Measurements from ENCODE around the gene PPP2R5E.

Gene PPP2R5E

GRCh38 chr14:63562405-63562804 is 19.2 kb upstream of the PPP2R5E start:
- Histone ChIP-seq H3K4me3 (no peak overlapping the region), H3K27ac (no peak overlapping the region), H3K9me3 (ENCODE audit: low read depth, low read length) (no peaks in the 10 kb centered on the region), H3K9ac (ENCODE audit: insufficient read length) (no peak overlapping the region), H3K36me3 (ENCODE audit: insufficient read depth, low read length) (no peaks in the 10 kb centered on the region)
- DNase-seq (ENCODE audit: low read depth, low spot score), result no peak
- TF ChIP-seq FOXP2 (optimal IDR thresholded peaks at IDR 0.05; ENCODE audit: control extremely low read depth, extremely low read length, insufficient read depth) (no peak), POLR2AphosphoS5 (IDR thresholded peaks at IDR 0.05; ENCODE audit: borderline replicate concordance, low read depth, low read length) (no peak), EZH2 (IDR thresholded peaks at IDR 0.05) (no peak)

GRCh38 chr14:63555572-63555971 is 12.4 kb upstream of the PPP2R5E start:
- Histone ChIP-seq H3K4me3 (no peak overlapping the region), H3K9me3 (ENCODE audit: low read depth, low read length) (no peaks in the 10 kb centered on the region), H3K27ac (no peak overlapping the region), H3K9ac (ENCODE audit: insufficient read length) (no peak overlapping the region), H3K36me3 (ENCODE audit: insufficient read depth, low read length) (no peaks in the 10 kb centered on the region)
- TF ChIP-seq FOXP2 (optimal IDR thresholded peaks at IDR 0.05; ENCODE audit: control extremely low read depth, extremely low read length, insufficient read depth) (no peak), POLR2AphosphoS5 (IDR thresholded peaks at IDR 0.05; ENCODE audit: borderline replicate concordance, low read depth, low read length) (no peak), EZH2 (IDR thresholded peaks at IDR 0.05) (no peak)
- DNase-seq (ENCODE audit: low read depth, low spot score), result no peak

- no peak overlapping the region for H3K4me3 ChIP-seq
- no peak for DNase-seq (ENCODE audit: low read depth, low spot score)
- H3K9me3 ChIP-seq (ENCODE audit: low read depth, low read length), result no peaks in the 10 kb centered on the region
- H3K9ac ChIP-seq (ENCODE audit: insufficient read length), result no peak overlapping the region
- no peak for TF ChIP-seq FOXP2 (optimal IDR thresholded peaks at IDR 0.05; ENCODE audit: control extremely low read depth, extremely low read length, insufficient read depth)
- TF ChIP-seq EZH2 (IDR thresholded peaks at IDR 0.05), result no peak
- no peak for TF ChIP-seq POLR2AphosphoS5 (IDR thresholded peaks at IDR 0.05; ENCODE audit: borderline replicate concordance, low read depth, low read length)
- no peak overlapping the region for H3K27ac ChIP-seq
- H3K36me3 ChIP-seq (ENCODE audit: insufficient read depth, low read length), result no peaks in the 10 kb centered on the region
Measured at GRCh38 chr14:63551332-63551731, 8.2 kb upstream of the PPP2R5E start.

- H3K9me3 ChIP-seq (ENCODE audit: low read depth, low read length), result no peaks in the 10 kb centered on the region
- no peak for DNase-seq (ENCODE audit: low read depth, low spot score)
- no peak overlapping the region for H3K9ac ChIP-seq (ENCODE audit: insufficient read length)
- TF ChIP-seq FOXP2 (optimal IDR thresholded peaks at IDR 0.05; ENCODE audit: control extremely low read depth, extremely low read length, insufficient read depth) (no peak), EZH2 (IDR thresholded peaks at IDR 0.05) (no peak), POLR2AphosphoS5 (IDR thresholded peaks at IDR 0.05; ENCODE audit: borderline replicate concordance, low read depth, low read length) (no peak)
- no peak overlapping the region for H3K27ac ChIP-seq
- H3K4me3 ChIP-seq, result no peak overlapping the region
- no peaks in the 10 kb centered on the region for H3K36me3 ChIP-seq (ENCODE audit: insufficient read depth, low read length)
Measured at GRCh38 chr14:63547798-63548335, 4.7 kb upstream of the PPP2R5E start.

- Histone ChIP-seq H3K36me3 (ENCODE audit: insufficient read depth, low read length) (no peaks in the 10 kb centered on the region), H3K4me3 (no peak overlapping the region), H3K9ac (ENCODE audit: insufficient read length) (no peak overlapping the region), H3K9me3 (ENCODE audit: low read depth, low read length) (no peaks in the 10 kb centered on the region), H3K27ac (no peak overlapping the region)
- TF ChIP-seq EZH2 (IDR thresholded peaks at IDR 0.05), result no peak
- no peak for TF ChIP-seq POLR2AphosphoS5 (IDR thresholded peaks at IDR 0.05; ENCODE audit: borderline replicate concordance, low read depth, low read length)
- no peak for TF ChIP-seq FOXP2 (optimal IDR thresholded peaks at IDR 0.05; ENCODE audit: control extremely low read depth, extremely low read length, insufficient read depth)
- DNase-seq (ENCODE audit: low read depth, low spot score), result no peak
Measured at GRCh38 chr14:63545431-63545830, 2.3 kb upstream of the PPP2R5E start.

- DNase-seq (ENCODE audit: low read depth, low spot score), result no peak
- no peak overlapping the region for H3K27ac ChIP-seq
Measured at GRCh38 chr14:63544591-63545299, 1.6 kb upstream of the PPP2R5E start.

GRCh38 chr14:63543826-63544406 is 739 bp upstream of the PPP2R5E start:
- H3K36me3 ChIP-seq (ENCODE audit: insufficient read depth, low read length), result peaks cover 10% of the 10 kb centered on the region
- no peaks in the 10 kb centered on the region for H3K9me3 ChIP-seq (ENCODE audit: low read depth, low read length)
- TF ChIP-seq EZH2 (IDR thresholded peaks at IDR 0.05), result no peak
- TF ChIP-seq POLR2AphosphoS5 (IDR thresholded peaks at IDR 0.05; ENCODE audit: borderline replicate concordance, low read depth, low read length), result no peak
- TF ChIP-seq FOXP2 (optimal IDR thresholded peaks at IDR 0.05; ENCODE audit: control extremely low read depth, extremely low read length, insufficient read depth), result no peak
- H3K9ac ChIP-seq (ENCODE audit: insufficient read length), result peak overlapping the region; percentile 89
- no peak for DNase-seq (ENCODE audit: low read depth, low spot score)
- H3K27ac ChIP-seq, result peak overlapping the region; percentile 33; the same call in 1 of the 2 replicates
- peak overlapping the region; percentile 93 for H3K4me3 ChIP-seq

More at GRCh38 chr14:63544591-63545299, 1.6 kb upstream of the PPP2R5E start:
- H3K9me3 ChIP-seq (ENCODE audit: low read depth, low read length), result no peaks in the 10 kb centered on the region
- peaks cover 2% of the 10 kb centered on the region; the same call in 1 of the 2 replicates for H3K36me3 ChIP-seq (ENCODE audit: insufficient read depth, low read length)
- peak overlapping the region; percentile 89 for H3K9ac ChIP-seq (ENCODE audit: insufficient read length)
- peak overlapping the region; percentile 93 for H3K4me3 ChIP-seq
- no peak for TF ChIP-seq POLR2AphosphoS5 (IDR thresholded peaks at IDR 0.05; ENCODE audit: borderline replicate concordance, low read depth, low read length)
- TF ChIP-seq EZH2 (IDR thresholded peaks at IDR 0.05), result no peak
- TF ChIP-seq FOXP2 (optimal IDR thresholded peaks at IDR 0.05; ENCODE audit: control extremely low read depth, extremely low read length, insufficient read depth), result no peak

- H3K36me3 ChIP-seq (ENCODE audit: insufficient read depth, low read length), result peaks cover 25% of the 10 kb centered on the region
- peak overlapping the region; percentile 93 for H3K4me3 ChIP-seq
- DNase-seq (ENCODE audit: low read depth, low spot score), result no peak
- 0 out of 2 replicates have a peak overlapping the region, but pooled peaks have one; percentile 48 for H3K27ac ChIP-seq
- TF ChIP-seq FOXP2 (optimal IDR thresholded peaks at IDR 0.05; ENCODE audit: control extremely low read depth, extremely low read length, insufficient read depth) (no peak), POLR2AphosphoS5 (IDR thresholded peaks at IDR 0.05; ENCODE audit: borderline replicate concordance, low read depth, low read length) (no peak), EZH2 (IDR thresholded peaks at IDR 0.05) (no peak)
- peak overlapping the region; percentile 92 for H3K9ac ChIP-seq (ENCODE audit: insufficient read length)
- no peaks in the 10 kb centered on the region for H3K9me3 ChIP-seq (ENCODE audit: low read depth, low read length)
Measured at GRCh38 chr14:63542231-63542999, 762 bp downstream of the PPP2R5E start.
